Measurements from ENCODE around the gene SLC1A2.

The SLC1A2 gene

DNA sequence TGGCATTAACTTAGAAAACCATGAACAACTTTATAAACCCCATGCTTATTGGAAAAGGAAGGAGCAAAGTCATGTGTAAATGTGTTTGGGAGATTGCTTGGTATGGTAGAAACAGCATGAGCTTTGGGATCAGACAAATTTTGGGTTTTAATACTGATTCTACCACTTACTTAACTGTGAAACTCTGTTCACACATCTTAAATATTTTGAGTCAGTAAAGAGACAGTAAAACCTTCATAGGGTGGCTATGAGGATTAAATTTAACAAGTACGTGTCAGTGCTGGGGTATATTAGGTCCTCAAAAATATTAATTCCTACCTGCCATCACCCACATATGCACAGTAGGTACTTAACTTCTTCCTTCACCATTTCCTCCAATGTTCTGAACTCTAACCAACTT, 183.9 kb downstream of the SLC1A2 start:
- H3K4me3 ChIP-seq (ENCODE audit: low read length): no peak overlapping the region
- no peak for DNase-seq (ENCODE audit: low read depth)

DNA sequence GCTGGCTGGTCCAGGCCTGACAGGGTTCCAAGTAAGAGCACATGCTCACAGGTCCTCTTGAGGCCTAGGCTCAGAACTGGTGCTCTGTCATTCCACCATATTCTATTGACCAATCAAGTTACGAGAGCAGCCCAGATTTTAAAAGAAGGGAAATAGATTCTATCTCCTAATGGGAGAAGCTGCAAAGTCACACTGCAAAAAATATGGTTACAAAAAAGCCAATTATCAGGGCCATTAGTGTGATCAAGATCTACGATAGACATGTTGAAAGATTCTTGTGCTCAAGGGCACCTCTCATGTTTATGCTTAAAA, 184.2 kb downstream of the SLC1A2 start:
- DNase-seq (ENCODE audit: low read depth): no peak
- no peak overlapping the region for H3K4me3 ChIP-seq (ENCODE audit: low read length)
- TF ChIP-seq, protein P1, sequence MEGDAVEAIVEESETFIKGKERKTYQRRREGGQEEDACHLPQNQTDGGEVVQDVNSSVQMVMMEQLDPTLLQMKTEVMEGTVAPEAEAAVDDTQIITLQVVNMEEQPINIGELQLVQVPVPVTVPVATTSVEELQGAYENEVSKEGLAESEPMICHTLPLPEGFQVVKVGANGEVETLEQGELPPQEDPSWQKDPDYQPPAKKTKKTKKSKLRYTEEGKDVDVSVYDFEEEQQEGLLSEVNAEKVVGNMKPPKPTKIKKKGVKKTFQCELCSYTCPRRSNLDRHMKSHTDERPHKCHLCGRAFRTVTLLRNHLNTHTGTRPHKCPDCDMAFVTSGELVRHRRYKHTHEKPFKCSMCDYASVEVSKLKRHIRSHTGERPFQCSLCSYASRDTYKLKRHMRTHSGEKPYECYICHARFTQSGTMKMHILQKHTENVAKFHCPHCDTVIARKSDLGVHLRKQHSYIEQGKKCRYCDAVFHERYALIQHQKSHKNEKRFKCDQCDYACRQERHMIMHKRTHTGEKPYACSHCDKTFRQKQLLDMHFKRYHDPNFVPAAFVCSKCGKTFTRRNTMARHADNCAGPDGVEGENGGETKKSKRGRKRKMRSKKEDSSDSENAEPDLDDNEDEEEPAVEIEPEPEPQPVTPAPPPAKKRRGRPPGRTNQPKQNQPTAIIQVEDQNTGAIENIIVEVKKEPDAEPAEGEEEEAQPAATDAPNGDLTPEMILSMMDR (IDR thresholded peaks at IDR 0.05; ENCODE audit: insufficient read depth, low read depth, low read length, missing control alignments): no peak

More for the DNA sequence above, 183.9 kb downstream of the SLC1A2 start:
- TF ChIP-seq, protein P1 (IDR thresholded peaks at IDR 0.05; ENCODE audit: insufficient read depth, low read depth, low read length, missing control alignments): no peak

DNA sequence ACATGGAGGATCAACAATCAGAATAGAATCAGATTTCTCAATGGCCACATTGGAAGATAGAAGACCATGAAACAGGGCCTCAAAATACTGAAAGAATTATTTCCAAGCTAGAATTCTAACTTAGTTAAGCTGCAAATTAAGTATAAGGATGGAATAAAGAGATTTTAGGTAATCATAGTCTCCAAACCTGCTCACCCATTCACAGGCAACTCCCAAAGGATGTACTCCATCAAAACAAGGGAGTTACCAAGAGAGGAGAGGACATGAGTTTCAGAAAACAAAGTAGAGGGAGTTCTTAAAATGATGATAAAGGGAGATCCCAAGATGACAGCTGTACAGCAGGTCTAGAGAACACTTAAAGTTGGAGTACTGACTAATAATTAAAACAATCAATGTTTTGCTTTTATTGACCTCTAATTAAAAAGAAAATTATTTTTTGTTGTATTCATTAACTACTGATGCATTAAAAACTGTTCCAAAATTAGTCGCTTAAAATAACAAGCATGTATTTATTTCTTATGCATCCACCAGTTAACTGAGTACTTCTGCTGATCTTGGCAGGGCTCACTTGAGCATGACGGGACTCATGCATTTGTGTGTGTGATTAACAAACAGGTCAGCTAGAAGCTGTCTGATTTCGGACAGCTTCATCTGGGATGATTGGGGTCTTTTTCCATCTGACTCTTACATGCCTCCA, 184.8 kb downstream of the SLC1A2 start:
- TF ChIP-seq, protein P1 (IDR thresholded peaks at IDR 0.05; ENCODE audit: insufficient read depth, low read depth, low read length, missing control alignments): no peak
- H3K4me3 ChIP-seq (ENCODE audit: low read length): no peak overlapping the region
- no peak for DNase-seq (ENCODE audit: low read depth)

DNA sequence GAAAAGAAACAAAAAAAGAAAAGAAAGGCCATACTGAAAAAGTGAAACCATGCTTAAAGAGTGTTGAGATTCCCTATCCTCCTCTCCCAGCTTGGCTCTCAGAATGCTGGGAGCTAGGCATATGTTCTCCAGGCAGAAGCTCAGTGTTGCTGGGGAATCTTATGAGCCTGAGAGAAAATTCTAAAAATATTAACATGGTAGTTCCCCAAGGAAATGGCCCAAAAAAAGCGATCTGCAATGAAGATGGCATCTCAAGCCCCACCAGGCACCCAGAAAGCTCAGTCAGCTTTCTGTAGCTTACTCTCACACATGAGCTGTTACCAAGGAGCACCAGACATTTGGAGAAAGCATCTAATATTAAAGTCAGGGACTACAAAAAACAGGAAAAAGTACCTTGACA, 185.8 kb downstream of the SLC1A2 start:
- DNase-seq (ENCODE audit: low read depth): no peak
- no peak overlapping the region for H3K4me3 ChIP-seq (ENCODE audit: low read length)
- TF ChIP-seq, protein P1 (IDR thresholded peaks at IDR 0.05; ENCODE audit: insufficient read depth, low read depth, low read length, missing control alignments): no peak

DNA sequence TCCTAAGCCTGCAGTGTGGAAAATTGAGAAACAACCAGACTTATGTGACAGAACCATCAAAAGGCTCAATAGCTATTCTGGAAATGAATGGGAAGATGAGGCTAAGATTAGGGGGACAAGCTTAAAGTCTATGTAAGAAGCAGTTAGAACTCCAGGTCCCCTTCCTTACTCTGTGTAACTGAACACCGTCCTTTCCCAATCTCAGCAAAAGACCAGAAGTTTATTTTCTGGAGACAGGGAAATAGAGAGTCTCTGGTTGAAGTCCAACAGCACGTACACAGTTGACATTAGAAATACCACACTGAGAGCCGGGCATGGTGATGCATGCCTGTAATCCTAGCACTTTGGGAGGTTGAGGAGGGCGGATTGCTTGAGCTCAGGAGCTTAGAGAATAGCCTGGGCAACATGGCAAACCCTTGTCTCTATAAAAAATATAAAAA, 186.4 kb downstream of the SLC1A2 start:
- DNase-seq (ENCODE audit: low read depth): no peak
- TF ChIP-seq, protein P1 (IDR thresholded peaks at IDR 0.05; ENCODE audit: insufficient read depth, low read depth, low read length, missing control alignments): no peak
- no peak overlapping the region for H3K4me3 ChIP-seq (ENCODE audit: low read length)

DNA sequence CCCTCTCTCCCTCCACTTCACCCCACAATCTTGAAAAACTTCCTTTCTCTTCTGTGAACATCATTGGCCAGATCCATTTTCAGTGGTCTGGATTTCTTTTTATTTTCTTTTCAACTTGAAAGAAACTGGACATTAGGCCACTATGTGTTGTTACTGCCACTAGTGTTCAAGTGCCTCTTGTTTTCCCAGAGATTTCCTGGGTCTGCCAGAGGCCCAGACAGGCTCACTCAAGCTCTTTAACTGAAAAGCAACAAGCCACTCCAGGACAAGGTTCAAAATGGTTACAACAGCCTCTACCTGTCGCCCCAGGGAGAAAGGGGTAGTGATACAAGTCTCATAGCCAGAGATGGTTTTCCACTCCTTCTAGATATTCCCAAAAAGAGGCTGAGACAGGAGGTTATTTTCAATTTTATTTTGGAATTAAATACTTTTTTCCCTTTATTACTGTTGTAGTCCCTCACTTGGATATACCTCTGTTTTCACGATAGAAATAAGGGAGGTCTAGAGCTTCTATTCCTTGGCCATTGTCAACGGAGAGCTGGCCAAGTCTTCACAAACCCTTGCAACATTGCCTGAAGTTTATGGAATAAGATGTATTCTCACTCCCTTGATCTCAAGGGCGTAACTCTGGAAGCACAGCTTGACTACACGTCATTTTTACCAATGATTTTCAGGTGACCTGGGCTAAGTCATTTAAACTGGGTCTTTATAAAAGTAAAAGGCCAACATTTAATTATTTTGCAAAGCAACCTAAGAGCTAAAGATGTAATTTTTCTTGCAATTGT, 188.1 kb downstream of the SLC1A2 start:
- no peak overlapping the region for H3K4me3 ChIP-seq (ENCODE audit: low read length)
- no peak for DNase-seq (ENCODE audit: low read depth)
- TF ChIP-seq, protein P1 (IDR thresholded peaks at IDR 0.05; ENCODE audit: insufficient read depth, low read depth, low read length, missing control alignments): no peak
